Subcutaneous adipose tissue (tissue), 4 donors: Measurements from ENCODE around the gene ZCCHC14. TPM values are rescaled to one million over a fixed set of nuclear protein-coding genes. Genes with fewer than 3 reads are reported as not detected.

ENCODE experiments used
- total RNA-seq, 4 donors: library from RNA; depleted of rRNA; stranded (reverse); fragments of >200 nt; gene quantifications; one replicate each; pipeline ENCODE4 v1.1.0, GENCODE V29; 2016
- TF ChIP-seq, protein P1 (sequence below): fragments of 450-650 bp; IDR thresholded peaks from one replicate; pipeline ENCODE4 v1.5.1; 2016; ENCODE audit warnings: low read depth, mild to moderate bottlenecking, control low read depth, antibody characterized with exemption, moderate library complexity

ZCCHC14 gene
- total RNA-seq, 4 donors from 2014 or later: 15.6 to 21.1 (median 18.3) TPM

DNA sequence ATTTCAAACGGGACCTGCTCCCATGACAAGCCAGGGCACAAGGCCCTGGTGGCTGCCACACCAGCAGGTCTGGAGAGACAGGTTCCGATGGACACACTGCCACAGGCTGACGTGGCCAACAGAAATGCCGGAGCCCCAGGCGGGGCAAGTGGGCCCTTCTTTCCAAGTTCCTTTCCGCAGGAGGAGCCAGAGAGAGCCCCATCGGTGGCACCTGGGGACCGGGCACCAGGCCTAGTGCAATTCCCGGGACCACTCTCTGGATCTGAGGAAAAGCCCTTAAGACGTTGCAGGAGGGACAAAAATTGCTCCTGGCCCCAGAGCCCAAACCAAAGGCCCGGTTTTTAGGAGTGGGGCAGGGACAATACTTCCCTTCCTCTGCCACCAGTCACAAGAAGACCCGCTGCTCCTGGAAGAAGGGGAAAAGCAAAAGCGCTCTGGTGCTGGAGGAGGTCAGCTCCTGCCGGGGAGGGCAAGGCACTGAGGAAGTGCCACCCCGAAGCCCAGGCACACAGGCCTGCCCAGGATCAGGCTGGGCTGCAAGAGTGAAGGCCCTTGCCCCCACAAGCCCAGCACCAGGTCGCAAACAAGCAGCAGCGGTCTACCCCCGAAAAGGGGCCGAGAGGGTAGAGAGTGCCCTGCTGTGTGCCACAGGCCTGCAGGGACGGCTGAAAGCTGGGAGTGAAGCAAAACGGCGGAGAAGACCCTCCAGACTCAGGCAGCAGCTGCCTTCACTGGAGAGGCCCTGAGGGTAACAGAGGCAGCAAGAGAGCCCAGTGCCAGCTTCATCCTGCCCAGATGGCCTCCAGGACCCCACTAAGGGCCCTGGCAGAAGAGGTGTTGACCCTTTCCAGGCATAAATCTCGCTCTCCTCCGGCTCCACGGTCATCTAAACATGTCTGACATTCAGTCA, 71.6 kb downstream of the ZCCHC14 start:
- TF ChIP-seq, protein P1, sequence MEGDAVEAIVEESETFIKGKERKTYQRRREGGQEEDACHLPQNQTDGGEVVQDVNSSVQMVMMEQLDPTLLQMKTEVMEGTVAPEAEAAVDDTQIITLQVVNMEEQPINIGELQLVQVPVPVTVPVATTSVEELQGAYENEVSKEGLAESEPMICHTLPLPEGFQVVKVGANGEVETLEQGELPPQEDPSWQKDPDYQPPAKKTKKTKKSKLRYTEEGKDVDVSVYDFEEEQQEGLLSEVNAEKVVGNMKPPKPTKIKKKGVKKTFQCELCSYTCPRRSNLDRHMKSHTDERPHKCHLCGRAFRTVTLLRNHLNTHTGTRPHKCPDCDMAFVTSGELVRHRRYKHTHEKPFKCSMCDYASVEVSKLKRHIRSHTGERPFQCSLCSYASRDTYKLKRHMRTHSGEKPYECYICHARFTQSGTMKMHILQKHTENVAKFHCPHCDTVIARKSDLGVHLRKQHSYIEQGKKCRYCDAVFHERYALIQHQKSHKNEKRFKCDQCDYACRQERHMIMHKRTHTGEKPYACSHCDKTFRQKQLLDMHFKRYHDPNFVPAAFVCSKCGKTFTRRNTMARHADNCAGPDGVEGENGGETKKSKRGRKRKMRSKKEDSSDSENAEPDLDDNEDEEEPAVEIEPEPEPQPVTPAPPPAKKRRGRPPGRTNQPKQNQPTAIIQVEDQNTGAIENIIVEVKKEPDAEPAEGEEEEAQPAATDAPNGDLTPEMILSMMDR: no peak

DNA sequence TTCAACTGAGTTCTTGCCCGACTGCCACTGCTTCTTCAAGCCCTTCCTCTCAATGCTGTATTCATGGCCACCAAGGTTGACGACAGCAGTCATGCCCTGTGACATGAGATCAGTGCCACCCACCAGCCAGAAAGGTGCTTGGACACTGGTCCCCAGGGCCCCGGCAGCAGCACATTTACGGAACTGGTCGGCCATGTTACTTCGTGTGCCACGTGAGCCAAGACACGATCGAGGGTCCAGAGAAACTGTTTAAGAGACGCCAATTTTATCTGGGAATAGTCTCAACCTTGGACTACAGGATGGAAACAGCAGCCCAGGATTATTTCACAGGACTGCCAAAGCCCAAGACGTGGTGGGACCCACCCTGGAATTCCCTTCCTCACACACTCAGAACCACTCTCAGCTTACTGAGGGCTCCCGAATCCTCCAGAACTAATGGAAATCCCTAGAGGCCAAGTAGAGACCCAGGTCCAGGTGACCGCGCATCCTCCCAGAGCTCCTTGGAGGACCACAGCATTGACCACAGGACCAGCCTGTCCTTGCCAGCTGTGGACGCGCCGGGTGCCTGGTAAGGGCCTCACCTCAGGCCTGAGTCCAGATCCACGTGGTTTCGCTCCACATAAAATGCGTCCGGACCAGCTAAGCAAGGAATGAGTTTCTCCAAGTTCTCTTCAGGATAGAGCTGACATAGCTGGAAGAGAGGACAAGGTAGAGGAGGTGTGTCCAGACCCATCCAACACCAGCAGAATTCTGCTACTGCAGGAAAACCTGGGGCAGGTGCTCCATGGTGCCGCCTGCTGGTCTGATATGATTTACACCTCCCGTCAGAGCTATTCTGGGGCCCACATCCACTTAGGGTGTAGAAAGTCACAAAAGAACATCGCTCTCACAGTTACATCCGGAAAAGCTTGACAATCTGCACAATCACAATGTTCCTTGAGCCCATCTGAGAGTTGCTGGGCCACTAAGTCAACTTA, 72.5 kb downstream of the ZCCHC14 start:
- TF ChIP-seq, protein P1: no peak

DNA sequence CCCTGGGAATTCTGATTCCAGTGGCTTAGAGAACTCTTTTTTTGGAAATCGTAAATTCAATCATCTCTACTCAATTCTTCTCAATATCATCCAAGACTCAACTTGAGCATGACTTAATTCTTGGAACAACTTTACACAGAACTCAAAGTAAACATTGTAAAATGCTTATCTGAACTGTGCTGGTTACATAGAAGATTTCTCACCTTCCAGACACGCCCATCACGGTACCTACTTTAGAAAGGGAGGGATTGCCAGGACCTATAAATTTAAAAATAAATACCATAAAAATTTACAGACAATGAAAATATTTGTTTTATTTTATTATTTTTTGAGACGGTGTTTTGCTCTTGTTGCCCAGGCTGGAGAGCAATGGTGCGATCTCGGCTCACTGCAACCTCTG, 74.2 kb downstream of the ZCCHC14 start:
- TF ChIP-seq, protein P1: no peak

DNA sequence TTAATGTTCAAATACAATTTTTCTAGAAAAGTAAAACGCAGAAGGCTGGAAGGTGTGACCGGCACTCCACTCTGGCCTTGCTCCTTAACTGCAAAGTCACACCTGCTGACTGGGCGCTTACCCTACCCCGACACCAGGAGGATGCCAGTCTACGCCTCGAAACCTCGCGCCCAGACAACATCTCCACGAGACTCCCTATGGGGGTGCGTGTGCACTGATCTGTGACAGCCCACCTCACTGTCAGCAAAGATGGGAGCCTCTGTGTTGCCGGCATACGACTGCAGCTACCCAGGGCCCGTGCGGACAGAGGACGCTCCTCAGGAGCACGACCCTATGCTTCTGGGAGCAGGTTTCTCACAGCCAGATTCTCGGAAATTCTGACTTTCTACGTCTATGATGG, 74.6 kb downstream of the ZCCHC14 start:
- TF ChIP-seq, protein P1: no peak

DNA sequence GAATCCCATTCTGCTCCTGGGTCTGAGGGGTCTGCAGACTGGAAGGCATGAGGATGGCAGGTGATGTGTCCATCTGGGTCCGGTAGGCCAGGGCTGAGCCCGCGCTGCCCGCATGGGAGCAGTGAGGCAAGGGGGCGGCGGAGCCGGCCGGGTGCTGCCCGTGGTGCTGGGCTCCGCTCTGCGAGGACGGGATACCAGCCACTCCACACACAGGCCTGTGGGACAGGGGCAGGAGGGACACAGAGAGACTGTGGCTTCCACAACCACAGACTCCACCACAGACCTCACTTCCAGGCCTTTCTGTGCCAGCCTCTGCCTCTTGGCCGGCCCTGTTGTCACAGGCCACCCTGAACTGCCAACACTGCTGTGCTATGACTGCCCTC, 75.3 kb downstream of the ZCCHC14 start:
- TF ChIP-seq, protein P1: no peak

DNA sequence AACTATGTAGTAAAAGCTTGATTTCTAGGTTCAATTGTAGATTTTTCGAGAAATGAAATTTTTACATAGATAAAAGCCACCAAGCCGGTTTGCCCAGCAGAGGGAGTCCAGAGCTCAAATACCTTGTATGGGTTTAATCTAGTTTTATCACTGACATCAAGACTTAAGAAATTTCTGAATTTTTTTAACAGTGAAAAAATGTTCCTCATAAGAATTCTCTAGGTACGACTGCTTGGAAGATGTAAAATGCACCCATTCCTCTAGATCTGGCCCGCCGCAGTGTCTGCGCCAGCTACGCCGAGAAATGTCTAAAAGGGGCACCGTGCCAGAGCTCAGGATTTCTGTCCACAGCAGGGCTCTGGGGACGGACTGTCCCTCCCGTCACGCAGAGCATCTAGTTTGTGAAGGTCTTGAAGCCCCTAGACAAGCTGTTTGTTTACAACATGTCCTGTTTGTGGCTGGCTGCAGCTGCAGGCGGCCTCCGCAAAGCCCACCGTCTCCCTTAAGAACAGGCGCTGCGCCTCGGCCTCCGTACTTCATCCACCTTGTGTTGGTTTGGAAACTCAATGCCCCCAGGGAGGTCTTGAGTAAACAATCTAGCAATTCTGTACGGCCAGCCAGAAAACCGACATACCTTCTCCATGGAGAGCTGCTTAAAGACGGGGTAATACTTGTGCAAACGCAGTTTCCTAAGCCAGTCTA, 75.8 kb downstream of the ZCCHC14 start:
- TF ChIP-seq, protein P1: no peak
